ENCODE results near the gene TMEM263.

The TMEM263 gene

DNA sequence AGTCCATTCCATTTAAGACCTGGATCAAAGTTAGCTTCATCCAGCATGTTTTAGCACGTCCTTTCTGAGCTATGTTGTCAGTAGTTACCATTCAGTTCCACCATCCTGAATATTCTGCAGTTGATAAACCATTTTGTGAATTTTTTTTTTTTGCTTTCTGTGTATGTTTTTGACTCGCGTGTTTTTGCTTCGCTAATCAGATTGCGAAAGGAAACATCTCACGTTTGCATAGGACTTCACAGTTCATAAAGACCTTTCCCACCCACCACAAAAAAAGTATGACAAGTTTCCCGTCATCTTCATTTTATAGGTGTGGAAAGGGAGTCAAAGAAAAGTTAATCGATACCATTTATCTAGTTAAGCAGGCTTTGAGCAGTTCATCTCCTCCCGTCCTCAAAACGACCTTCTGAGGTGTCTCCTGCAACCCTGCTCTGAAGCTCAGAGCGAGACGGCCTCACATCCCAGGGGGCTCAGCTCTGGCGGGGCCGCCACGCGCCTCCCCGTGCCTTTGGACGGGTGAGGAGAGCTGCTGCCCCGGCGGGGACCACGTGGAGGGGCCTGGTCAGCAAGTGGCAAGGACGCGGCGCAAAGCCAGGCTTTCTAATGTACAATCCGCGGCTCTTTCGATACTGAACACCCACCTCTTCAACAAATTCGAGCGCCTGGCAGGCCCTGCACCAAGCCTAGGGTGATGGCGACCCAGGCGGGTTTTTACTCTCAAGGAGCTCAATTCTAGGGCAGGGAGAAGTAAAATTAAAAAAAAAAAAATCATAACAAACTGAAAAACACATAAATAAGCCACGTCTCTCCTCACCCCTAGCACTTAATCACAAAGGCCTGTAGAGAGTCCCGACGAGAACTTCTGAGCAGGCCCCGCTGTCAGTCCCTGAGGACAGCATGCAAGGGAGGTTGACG is 988 bp upstream of the TMEM263 start:
- CTCF ChIA-PET, result interaction anchor here (0.8 kb wide), 1 partner anchor 35 kb away, joined by 3 read pairs; no protein-coding TSS in a partner anchor
- Histone ChIP-seq H3K4me1 (ENCODE audit: control extremely low read depth in 1 of 4, control insufficient read depth in 4 of 4, insufficient read depth in 4 of 4, low read length in 3 of 4) (peaks cover 7 to 29% (median 21%) of the 10 kb centered on the region in 4 experiments), H3K4me3 (ENCODE audit: control insufficient read depth in 1 of 7, extremely low read depth in 1 of 7, insufficient read depth in 4 of 7, low read depth in 2 of 7, low read length in 6 of 7) (peak overlapping the region; percentile 59 to 98 (median 87)), H3K9me3 (ENCODE audit: control extremely low read depth in 1 of 5, control insufficient read depth in 4 of 5, insufficient read depth in 2 of 5, low read depth in 1 of 5, low read length in 4 of 5) (peaks cover 0 to 6% (median 0%) of the 10 kb centered on the region in 5 experiments), H3K27ac (ENCODE audit: insufficient read depth in 1 of 2, low read depth in 1 of 2, low read length in 2 of 2, poor library complexity in 1 of 2, severe bottlenecking in 2 of 2) (peak overlapping the region in 1 of 2 experiments; percentile 80), H3K27me3 (replicated peaks in 2 of 5; ENCODE audit: control insufficient read depth in 4 of 5, insufficient read depth in 5 of 5, low read length in 4 of 5) (peaks cover 0 to 2% (median 0%) of the 10 kb centered on the region in 5 experiments), H3K36me3 (ENCODE audit: control insufficient read depth in 4 of 4, insufficient read depth in 4 of 4, low read length in 3 of 4) (no peaks in the 10 kb centered on the region)
- DNase-seq, result no peak
- POLR2A ChIA-PET, result no interaction called here
- WGBS (ENCODE audit: insufficient coverage), result 68% methylated on average over 22 of the region's 36 CpGs

GRCh38 chr12:106956048-106956578 is 406 bp downstream of the TMEM263 start:
- peak in 2 of 3 donors; percentile 69 to 72 for DNase-seq
- WGBS (ENCODE audit: insufficient coverage), result 0% methylated on average over 23 of the region's 34 CpGs
- ChIA-PET POLR2A (interaction anchor here (0.7 to 0.9 kb wide), 2 partner anchors 21 to 137 kb away, joined by 3 read pairs; partner anchors contain the start of gene CRY1), CTCF (interaction anchor here (0.8 to 1.2 kb wide), 3 partner anchors 9 to 14 kb away, joined by 3 read pairs; no protein-coding TSS in a partner anchor)
- H3K9me3 ChIP-seq (ENCODE audit: control extremely low read depth in 1 of 5, control insufficient read depth in 4 of 5, insufficient read depth in 2 of 5, low read depth in 1 of 5, low read length in 4 of 5), result peaks cover 0 to 2% (median 0%) of the 10 kb centered on the region in 5 experiments
- H3K27ac ChIP-seq (ENCODE audit: insufficient read depth in 1 of 2, low read depth in 1 of 2, low read length in 2 of 2, poor library complexity in 1 of 2, severe bottlenecking in 2 of 2), result peak overlapping the region; percentile 33 to 81
- H3K27me3 ChIP-seq (replicated peaks in 2 of 5; ENCODE audit: control insufficient read depth in 4 of 5, insufficient read depth in 5 of 5, low read length in 4 of 5), result peaks cover 0 to 2% (median 0%) of the 10 kb centered on the region in 5 experiments
- H3K4me3 ChIP-seq (ENCODE audit: control insufficient read depth in 1 of 7, extremely low read depth in 1 of 7, insufficient read depth in 4 of 7, low read depth in 2 of 7, low read length in 6 of 7), result peak overlapping the region; percentile 72 to 98 (median 89)
- H3K4me1 ChIP-seq (ENCODE audit: control extremely low read depth in 1 of 4, control insufficient read depth in 4 of 4, insufficient read depth in 4 of 4, low read length in 3 of 4), result peaks cover 7 to 29% (median 21%) of the 10 kb centered on the region in 4 experiments
- peaks cover 0 to 3% (median 1%) of the 10 kb centered on the region in 4 experiments for H3K36me3 ChIP-seq (ENCODE audit: control insufficient read depth in 4 of 4, insufficient read depth in 4 of 4, low read length in 3 of 4)

- Histone ChIP-seq H3K9me3 (ENCODE audit: control extremely low read depth in 1 of 5, control insufficient read depth in 4 of 5, insufficient read depth in 2 of 5, low read depth in 1 of 5, low read length in 4 of 5) (no peaks in the 10 kb centered on the region), H3K4me3 (ENCODE audit: control insufficient read depth in 1 of 7, extremely low read depth in 1 of 7, insufficient read depth in 4 of 7, low read depth in 2 of 7, low read length in 6 of 7) (peak overlapping the region in 6 of 7 experiments; percentile 76 to 98 (median 90)), H3K4me1 (ENCODE audit: control extremely low read depth in 1 of 4, control insufficient read depth in 4 of 4, insufficient read depth in 4 of 4, low read length in 3 of 4) (peaks cover 7 to 29% (median 21%) of the 10 kb centered on the region in 4 experiments), H3K27me3 (replicated peaks in 2 of 5; ENCODE audit: control insufficient read depth in 4 of 5, insufficient read depth in 5 of 5, low read length in 4 of 5) (peaks cover 0 to 2% (median 0%) of the 10 kb centered on the region in 5 experiments), H3K27ac (ENCODE audit: insufficient read depth in 1 of 2, low read depth in 1 of 2, low read length in 2 of 2, poor library complexity in 1 of 2, severe bottlenecking in 2 of 2) (peak overlapping the region; percentile 12 to 81), H3K36me3 (ENCODE audit: control insufficient read depth in 4 of 4, insufficient read depth in 4 of 4, low read length in 3 of 4) (peaks cover 0 to 3% (median 1%) of the 10 kb centered on the region in 4 experiments)
- ChIA-PET CTCF (interaction anchor here (0.8 kb wide), 1 partner anchor 12 kb away, joined by 3 read pairs; no protein-coding TSS in a partner anchor), POLR2A (interaction anchor here (0.6 kb wide), 1 partner anchor 9 kb away, joined by 3 read pairs; no protein-coding TSS in a partner anchor)
- peak in 2 of 3 donors; percentile 36 to 41 for DNase-seq
- 0% methylated on average over 1 of the region's 1 CpG for WGBS (ENCODE audit: insufficient coverage)
These were observed 1.9 kb downstream of the TMEM263 start for GRCh38 chr12:106957583-106957982.

- Histone ChIP-seq H3K27ac (ENCODE audit: insufficient read depth in 1 of 2, low read depth in 1 of 2, low read length in 2 of 2, poor library complexity in 1 of 2, severe bottlenecking in 2 of 2) (no peak overlapping the region), H3K4me1 (ENCODE audit: control extremely low read depth in 1 of 4, control insufficient read depth in 4 of 4, insufficient read depth in 4 of 4, low read length in 3 of 4) (peaks cover 7 to 21% (median 12%) of the 10 kb centered on the region in 4 experiments), H3K4me3 (ENCODE audit: control insufficient read depth in 1 of 7, extremely low read depth in 1 of 7, insufficient read depth in 4 of 7, low read depth in 2 of 7, low read length in 6 of 7) (no peak overlapping the region), H3K27me3 (replicated peaks in 2 of 5; ENCODE audit: control insufficient read depth in 4 of 5, insufficient read depth in 5 of 5, low read length in 4 of 5) (no peaks in the 10 kb centered on the region), H3K9me3 (ENCODE audit: control extremely low read depth in 1 of 5, control insufficient read depth in 4 of 5, insufficient read depth in 2 of 5, low read depth in 1 of 5, low read length in 4 of 5) (no peaks in the 10 kb centered on the region), H3K36me3 (ENCODE audit: control insufficient read depth in 4 of 4, insufficient read depth in 4 of 4, low read length in 3 of 4) (peaks cover 0 to 8% (median 4%) of the 10 kb centered on the region in 4 experiments)
- ChIA-PET POLR2A (no interaction called here), CTCF (no interaction called here)
- no CpG with 5 or more reads among the region's 3 CpGs for WGBS (ENCODE audit: insufficient coverage)
- no peak for DNase-seq
These were observed 4.7 kb downstream of the TMEM263 start for GRCh38 chr12:106960443-106960842.

DNA sequence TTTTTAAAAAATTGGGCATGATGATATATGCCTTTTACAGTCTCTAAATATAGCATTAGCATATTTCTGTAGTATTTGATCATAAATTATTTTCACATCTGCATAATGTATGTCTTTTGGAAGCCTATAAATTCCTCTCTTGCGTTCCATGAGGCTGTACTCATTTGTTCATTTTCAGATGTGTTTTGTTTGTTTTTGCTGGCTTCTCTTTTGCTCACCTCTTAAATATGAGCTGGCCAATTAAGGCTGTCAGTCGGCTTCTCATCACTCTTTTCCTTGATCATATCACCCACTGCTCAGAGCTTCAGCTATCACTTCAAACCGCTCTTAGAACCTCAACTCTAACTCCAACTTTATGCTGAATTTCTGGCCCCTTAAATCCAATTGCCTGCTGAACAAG is 6.6 kb downstream of the TMEM263 start:
- POLR2A ChIA-PET, result no interaction called here
- H3K4me3 ChIP-seq (ENCODE audit: control insufficient read depth in 1 of 7, extremely low read depth in 1 of 7, insufficient read depth in 4 of 7, low read depth in 2 of 7, low read length in 6 of 7), result no peak overlapping the region
- DNase-seq, result no peak

GRCh38 chr12:106964526-106964925 is 8.8 kb downstream of the TMEM263 start:
- Histone ChIP-seq H3K36me3 (ENCODE audit: control insufficient read depth in 4 of 4, insufficient read depth in 4 of 4, low read length in 3 of 4) (peaks cover 0 to 30% (median 11%) of the 10 kb centered on the region in 4 experiments), H3K4me3 (ENCODE audit: control insufficient read depth in 1 of 7, extremely low read depth in 1 of 7, insufficient read depth in 4 of 7, low read depth in 2 of 7, low read length in 6 of 7) (no peak overlapping the region), H3K27me3 (replicated peaks in 2 of 5; ENCODE audit: control insufficient read depth in 4 of 5, insufficient read depth in 5 of 5, low read length in 4 of 5) (no peaks in the 10 kb centered on the region), H3K9me3 (ENCODE audit: control extremely low read depth in 1 of 5, control insufficient read depth in 4 of 5, insufficient read depth in 2 of 5, low read depth in 1 of 5, low read length in 4 of 5) (peaks cover 0 to 1% (median 0%) of the 10 kb centered on the region in 5 experiments), H3K4me1 (ENCODE audit: control extremely low read depth in 1 of 4, control insufficient read depth in 4 of 4, insufficient read depth in 4 of 4, low read length in 3 of 4) (no peaks in the 10 kb centered on the region), H3K27ac (ENCODE audit: insufficient read depth in 1 of 2, low read depth in 1 of 2, low read length in 2 of 2, poor library complexity in 1 of 2, severe bottlenecking in 2 of 2) (no peak overlapping the region)
- DNase-seq, result no peak
- CTCF ChIA-PET, result interaction anchor here (0.6 kb wide), 1 partner anchor 8 kb away, joined by 3 read pairs; the partner anchor contains the start of gene TMEM263
- 100% methylated on average over 1 of the region's 2 CpGs for WGBS (ENCODE audit: insufficient coverage)
- POLR2A ChIA-PET, result no interaction called here

More for the DNA sequence above, 6.6 kb downstream of the TMEM263 start:
- Histone ChIP-seq H3K36me3 (ENCODE audit: control insufficient read depth in 4 of 4, insufficient read depth in 4 of 4, low read length in 3 of 4) (peaks cover 0 to 17% (median 7%) of the 10 kb centered on the region in 4 experiments), H3K27ac (ENCODE audit: insufficient read depth in 1 of 2, low read depth in 1 of 2, low read length in 2 of 2, poor library complexity in 1 of 2, severe bottlenecking in 2 of 2) (no peak overlapping the region), H3K4me1 (ENCODE audit: control extremely low read depth in 1 of 4, control insufficient read depth in 4 of 4, insufficient read depth in 4 of 4, low read length in 3 of 4) (peaks cover 7 to 16% (median 10%) of the 10 kb centered on the region in 4 experiments), H3K27me3 (replicated peaks in 2 of 5; ENCODE audit: control insufficient read depth in 4 of 5, insufficient read depth in 5 of 5, low read length in 4 of 5) (no peaks in the 10 kb centered on the region), H3K9me3 (ENCODE audit: control extremely low read depth in 1 of 5, control insufficient read depth in 4 of 5, insufficient read depth in 2 of 5, low read depth in 1 of 5, low read length in 4 of 5) (no peaks in the 10 kb centered on the region)
- CTCF ChIA-PET, result interaction anchor here (1.6 kb wide), 1 partner anchor 8 kb away, joined by 3 read pairs; no protein-coding TSS in a partner anchor
- WGBS (ENCODE audit: insufficient coverage), result 96% methylated on average over 2 of the region's 3 CpGs
